Ascending aorta (tissue), 2 donors: Measurements from ENCODE around the gene DCPS. TPM values are rescaled to one million over a fixed set of nuclear protein-coding genes. Genes with fewer than 3 reads are reported as not detected.
"Not testable (repeated sequence)": the region's sequence is repeated elsewhere in the genome, so short reads cannot be mapped to it uniquely, and the experiment has no call there.

Source experiments
- DNase-seq, 2 donors: peaks; one replicate each; pipeline ENCODE4 v3.0.0-alpha.2; 2019; ENCODE audit warnings: low spot score in 2 of 2
- H3K27ac ChIP-seq, 2 donors: fragments of 200-600 bp; sonication (generic); one replicate each; pipeline ENCODE4 v1.5.1; 2016 to 2017; ENCODE audit warnings: mild to moderate bottlenecking in 1 of 2
- H3K27me3 ChIP-seq: fragments of 200-600 bp; sonication (generic); one replicate; pipeline ENCODE4 v1.5.1; 2017
- H3K36me3 ChIP-seq, 2 donors: fragments of 200-600 bp; sonication (generic); one replicate each; pipeline ENCODE4 v1.5.1; 2016
- H3K4me1 ChIP-seq, 2 donors: fragments of 200-600 bp; sonication (generic); one replicate each; pipeline ENCODE4 v1.5.1; 2016 to 2017; ENCODE audit warnings: mild to moderate bottlenecking in 1 of 2
- H3K4me3 ChIP-seq, 2 donors: fragments of 200-600 bp; sonication (generic); one replicate each; pipeline ENCODE4 v1.5.1; 2016 to 2017; ENCODE audit warnings: mild to moderate bottlenecking in 1 of 2
- H3K9me3 ChIP-seq, 2 donors: fragments of 200-600 bp; sonication (generic); one replicate each; pipeline ENCODE4 v1.5.1; 2016
- CTCF ChIP-seq, 3 experiments: fragments of 200-600 bp in 2 of 3; fragments of 450-650 bp in 1 of 3; sonication (generic) in 2 of 3; IDR thresholded peaks; one replicate each; pipeline ENCODE4 v1.5.1; 2016 to 2019; ENCODE audit warnings: antibody characterized with exemption in 3 of 3, mild to moderate bottlenecking in 1 of 3, moderate library complexity in 1 of 3
- intact Hi-C: fragments of 100-400 bp; cut with DNase I; formaldehyde crosslinking; loops from one replicate; pipeline ENCODE4 v1.15.1; 2023
- total RNA-seq: library from RNA; depleted of rRNA; stranded (reverse); fragments of >200 nt; gene quantifications from one replicate; pipeline ENCODE4 v1.1.0, GENCODE V29; 2016

Gene DCPS
- total RNA-seq, 1 donor from 2014 or later = 19.6 TPM

- Histone ChIP-seq H3K27me3 (no peaks in the 10 kb centered on the region), H3K36me3 (no peaks in the 10 kb centered on the region), H3K4me1 (no peaks in the 10 kb centered on the region), H3K9me3 (no peaks in the 10 kb centered on the region), H3K4me3 (no peak overlapping the region), H3K27ac (no peak overlapping the region)
- peak in 1 of 2 donors; percentile 39 for DNase-seq
- no peak for TF ChIP-seq CTCF (IDR thresholded peaks at IDR 0.05)
- intact Hi-C loops = no loop called here
Measured at GRCh38 chr11:126375726-126376125, 71.9 kb downstream of the DCPS start.

GRCh38 chr11:126378763-126379162, 74.9 kb downstream of the DCPS start:
- H3K27me3 ChIP-seq = no peaks in the 10 kb centered on the region
- TF ChIP-seq CTCF (IDR thresholded peaks at IDR 0.05) = no peak
- H3K9me3 ChIP-seq = no peaks in the 10 kb centered on the region
- no peak overlapping the region for H3K27ac ChIP-seq
- H3K4me1 ChIP-seq = no peaks in the 10 kb centered on the region
- intact Hi-C loops = no loop called here
- no peak for DNase-seq
- no peak overlapping the region for H3K4me3 ChIP-seq
- H3K36me3 ChIP-seq = peaks cover 0 to 2% of the 10 kb centered on the region in 2 donors

- H3K36me3 ChIP-seq = peaks cover 0 to 2% of the 10 kb centered on the region in 2 donors
- H3K4me1 ChIP-seq = no peaks in the 10 kb centered on the region
- no peak overlapping the region for H3K4me3 ChIP-seq
- H3K27ac ChIP-seq = no peak overlapping the region
- TF ChIP-seq CTCF (IDR thresholded peaks at IDR 0.05) = no peak
- intact Hi-C loops = no loop called here
- no peak for DNase-seq
- H3K9me3 ChIP-seq = no peaks in the 10 kb centered on the region
- no peaks in the 10 kb centered on the region for H3K27me3 ChIP-seq
Measured at GRCh38 chr11:126380909-126381308, 77.0 kb downstream of the DCPS start.

GRCh38 chr11:126381960-126382359, 78.1 kb downstream of the DCPS start:
- H3K4me1 ChIP-seq, intact Hi-C loops, H3K9me3 ChIP-seq, H3K4me3 ChIP-seq, H3K27me3 ChIP-seq, DNase-seq, H3K36me3 ChIP-seq, H3K27ac ChIP-seq: not testable (repeated sequence)

GRCh38 chr11:126382641-126383040, 78.8 kb downstream of the DCPS start:
- H3K4me3 ChIP-seq, H3K36me3 ChIP-seq, H3K27me3 ChIP-seq, H3K9me3 ChIP-seq, H3K27ac ChIP-seq, DNase-seq, intact Hi-C loops, H3K4me1 ChIP-seq: not testable (repeated sequence)

- Histone ChIP-seq H3K27me3 (no peaks in the 10 kb centered on the region), H3K9me3 (no peaks in the 10 kb centered on the region), H3K4me3 (no peak overlapping the region), H3K27ac (no peak overlapping the region), H3K36me3 (peaks cover 0 to 2% of the 10 kb centered on the region in 2 donors), H3K4me1 (no peaks in the 10 kb centered on the region)
- TF ChIP-seq CTCF (IDR thresholded peaks at IDR 0.05) = no peak
- no peak for DNase-seq
- intact Hi-C loops = no loop called here
Measured at GRCh38 chr11:126383339-126384335, 79.8 kb downstream of the DCPS start.
